ENCODE data around the gene FXYD6.

GRCh38 chr11:117809236-117810055 lies 67.0 kb downstream of the FXYD6 start:
- TF ChIP-seq YY1 (IDR thresholded peaks at IDR 0.05; ENCODE audit: low read depth) (no peak), CEBPB (IDR thresholded peaks at IDR 0.05) (no peak), TAF1 (IDR thresholded peaks at IDR 0.05; ENCODE audit: low read depth) (no peak), REST (IDR thresholded peaks at IDR 0.05; ENCODE audit: low read depth) (no peak), RAD21 (IDR thresholded peaks at IDR 0.05; ENCODE audit: low read depth) (peak; percentile 70), ZBTB7A (IDR thresholded peaks at IDR 0.05; ENCODE audit: low read depth) (no peak), EGR1 (IDR thresholded peaks at IDR 0.05) (peak; percentile 83), MAX (IDR thresholded peaks at IDR 0.05) (no peak), CREB1 (IDR thresholded peaks at IDR 0.05; ENCODE audit: low read depth) (no peak), FOXM1 (IDR thresholded peaks at IDR 0.05; ENCODE audit: borderline replicate concordance, low read depth) (no peak), TCF12 (IDR thresholded peaks at IDR 0.05; ENCODE audit: low read depth) (no peak), NFIC (IDR thresholded peaks at IDR 0.05) (no peak)

Data from Ishikawa (cell line).